ENCODE results near the gene ESPNL.

The ESPNL gene

DNA sequence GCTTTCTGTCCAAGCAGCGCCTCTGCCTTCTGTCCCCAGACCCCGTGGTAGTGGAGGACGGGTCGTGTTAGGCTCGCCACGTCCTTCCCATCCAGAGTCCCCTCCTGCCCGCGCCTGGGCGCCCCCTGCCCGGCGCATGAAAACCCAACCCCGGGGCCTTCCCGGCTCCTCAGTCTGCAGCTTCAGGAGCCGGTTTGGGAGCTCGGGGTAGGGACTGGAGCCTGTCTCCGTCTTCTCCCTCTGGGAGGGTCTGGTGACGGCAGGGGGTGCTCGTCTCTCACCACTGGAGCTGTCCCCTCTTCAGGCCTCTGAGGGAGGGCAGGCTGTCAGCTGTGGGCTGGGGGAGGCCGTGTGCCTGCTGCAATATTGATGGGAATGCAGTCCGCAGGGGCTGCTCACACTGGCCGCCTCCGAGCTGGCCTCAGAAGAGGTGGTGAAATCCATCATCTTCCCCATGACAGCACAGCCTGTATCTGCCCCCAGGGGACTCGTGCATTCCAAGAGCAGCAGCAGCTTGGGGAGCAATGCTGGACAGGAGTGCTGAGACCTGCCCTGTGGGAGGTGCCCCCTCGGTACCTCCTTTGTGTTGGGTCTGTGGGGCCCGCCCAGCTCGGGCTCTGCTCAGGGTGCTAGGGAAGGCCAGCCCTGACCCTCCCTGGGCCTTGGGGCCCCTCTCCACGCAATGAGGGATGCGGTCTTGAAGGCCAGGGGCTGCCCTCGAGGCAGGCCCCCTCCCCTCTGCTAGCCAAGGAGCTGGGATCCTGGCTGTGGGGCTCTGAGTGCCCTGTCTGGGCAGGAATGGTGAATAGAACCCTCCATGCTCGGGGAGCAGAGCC is 20.5 kb downstream of the ESPNL start:
- Histone ChIP-seq H3K79me2 (ENCODE audit: insufficient read depth, low read length) (no peaks in the 10 kb centered on the region), H3K4me2 (ENCODE audit: low read depth, low read length, poor library complexity, severe bottlenecking) (no peak overlapping the region), H3K4me1 (ENCODE audit: insufficient read depth, low read length, poor library complexity, severe bottlenecking) (no peaks in the 10 kb centered on the region), H3K9me3 (ENCODE audit: insufficient read depth, low read depth, low read length) (no peaks in the 10 kb centered on the region), H3K27me3 (ENCODE audit: insufficient read depth, low read length, poor library complexity, severe bottlenecking) (no peaks in the 10 kb centered on the region), H3F3A (ENCODE audit: low read depth) (no peaks in the 10 kb centered on the region), H3K36me3 (ENCODE audit: insufficient read depth, low read length) (no peaks in the 10 kb centered on the region), H3K4me3 (ENCODE audit: low read length, poor library complexity, severe bottlenecking) (no peak overlapping the region), H4K20me1 (ENCODE audit: insufficient read depth, low read length, poor library complexity, severe bottlenecking) (no peaks in the 10 kb centered on the region), H3K9ac (ENCODE audit: low read depth, low read length, poor library complexity, severe bottlenecking) (no peak overlapping the region), H3K9me2 (replicated peaks; ENCODE audit: low read depth, low read length) (no peaks in the 10 kb centered on the region), H2AFZ (ENCODE audit: low read length) (no peak overlapping the region)
- TF ChIP-seq, protein P1, sequence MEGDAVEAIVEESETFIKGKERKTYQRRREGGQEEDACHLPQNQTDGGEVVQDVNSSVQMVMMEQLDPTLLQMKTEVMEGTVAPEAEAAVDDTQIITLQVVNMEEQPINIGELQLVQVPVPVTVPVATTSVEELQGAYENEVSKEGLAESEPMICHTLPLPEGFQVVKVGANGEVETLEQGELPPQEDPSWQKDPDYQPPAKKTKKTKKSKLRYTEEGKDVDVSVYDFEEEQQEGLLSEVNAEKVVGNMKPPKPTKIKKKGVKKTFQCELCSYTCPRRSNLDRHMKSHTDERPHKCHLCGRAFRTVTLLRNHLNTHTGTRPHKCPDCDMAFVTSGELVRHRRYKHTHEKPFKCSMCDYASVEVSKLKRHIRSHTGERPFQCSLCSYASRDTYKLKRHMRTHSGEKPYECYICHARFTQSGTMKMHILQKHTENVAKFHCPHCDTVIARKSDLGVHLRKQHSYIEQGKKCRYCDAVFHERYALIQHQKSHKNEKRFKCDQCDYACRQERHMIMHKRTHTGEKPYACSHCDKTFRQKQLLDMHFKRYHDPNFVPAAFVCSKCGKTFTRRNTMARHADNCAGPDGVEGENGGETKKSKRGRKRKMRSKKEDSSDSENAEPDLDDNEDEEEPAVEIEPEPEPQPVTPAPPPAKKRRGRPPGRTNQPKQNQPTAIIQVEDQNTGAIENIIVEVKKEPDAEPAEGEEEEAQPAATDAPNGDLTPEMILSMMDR (conservative IDR thresholded peaks at IDR 0.05; ENCODE audit: low read length), result no peak
- no peak for TF ChIP-seq EZH2phosphoT487 (IDR thresholded peaks at IDR 0.05; ENCODE audit: borderline replicate concordance)

DNA sequence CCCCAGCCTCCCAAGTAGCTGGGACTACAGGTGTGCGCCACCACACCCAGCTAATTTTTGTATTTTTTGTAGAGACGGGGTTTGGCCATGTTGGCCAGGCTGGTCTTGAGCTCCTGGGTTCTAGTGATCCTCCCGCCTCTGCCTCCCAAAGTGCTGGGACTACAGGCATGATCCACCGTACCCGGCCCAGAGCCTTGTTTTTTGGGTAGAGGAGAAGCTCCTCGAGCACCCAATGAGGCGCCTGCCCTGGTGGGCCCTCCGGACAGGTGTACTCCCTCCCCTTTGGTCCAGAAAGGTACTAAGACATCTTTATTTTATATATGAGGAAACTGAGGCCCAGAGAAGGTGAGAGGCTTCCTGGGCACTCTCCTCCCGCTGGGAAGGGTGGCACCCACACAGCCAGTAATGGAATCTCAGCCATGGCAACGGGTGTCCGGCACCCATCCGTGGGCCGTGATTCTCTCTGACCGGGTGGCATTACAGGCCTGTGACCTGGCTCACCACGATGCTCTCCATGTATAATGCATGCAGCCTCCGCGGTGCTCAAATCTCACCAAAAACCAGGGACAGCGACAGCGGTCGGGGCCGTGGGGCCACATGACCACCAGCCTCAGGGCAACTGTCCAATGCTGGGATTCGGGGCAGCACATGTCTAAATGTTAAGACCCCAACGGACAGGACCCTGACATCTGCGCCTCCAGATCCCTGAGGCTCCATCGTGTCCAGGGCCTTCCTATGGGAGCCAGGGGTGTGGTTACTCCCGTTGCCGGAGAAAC is 21.6 kb downstream of the ESPNL start:
- Histone ChIP-seq H3K9ac (ENCODE audit: low read depth, low read length, poor library complexity, severe bottlenecking) (no peak overlapping the region), H3K36me3 (ENCODE audit: insufficient read depth, low read length) (no peaks in the 10 kb centered on the region), H2AFZ (ENCODE audit: low read length) (no peak overlapping the region), H3K27me3 (ENCODE audit: insufficient read depth, low read length, poor library complexity, severe bottlenecking) (no peaks in the 10 kb centered on the region), H3K4me2 (ENCODE audit: low read depth, low read length, poor library complexity, severe bottlenecking) (no peak overlapping the region), H3K79me2 (ENCODE audit: insufficient read depth, low read length) (no peaks in the 10 kb centered on the region), H3F3A (ENCODE audit: low read depth) (no peaks in the 10 kb centered on the region), H3K4me3 (ENCODE audit: low read length, poor library complexity, severe bottlenecking) (no peak overlapping the region), H4K20me1 (ENCODE audit: insufficient read depth, low read length, poor library complexity, severe bottlenecking) (no peaks in the 10 kb centered on the region), H3K9me3 (ENCODE audit: insufficient read depth, low read depth, low read length) (no peaks in the 10 kb centered on the region), H3K9me2 (replicated peaks; ENCODE audit: low read depth, low read length) (no peaks in the 10 kb centered on the region), H3K4me1 (ENCODE audit: insufficient read depth, low read length, poor library complexity, severe bottlenecking) (no peaks in the 10 kb centered on the region)
- no peak for TF ChIP-seq EZH2phosphoT487 (IDR thresholded peaks at IDR 0.05; ENCODE audit: borderline replicate concordance)
- TF ChIP-seq, protein P1 (conservative IDR thresholded peaks at IDR 0.05; ENCODE audit: low read length), result no peak

DNA sequence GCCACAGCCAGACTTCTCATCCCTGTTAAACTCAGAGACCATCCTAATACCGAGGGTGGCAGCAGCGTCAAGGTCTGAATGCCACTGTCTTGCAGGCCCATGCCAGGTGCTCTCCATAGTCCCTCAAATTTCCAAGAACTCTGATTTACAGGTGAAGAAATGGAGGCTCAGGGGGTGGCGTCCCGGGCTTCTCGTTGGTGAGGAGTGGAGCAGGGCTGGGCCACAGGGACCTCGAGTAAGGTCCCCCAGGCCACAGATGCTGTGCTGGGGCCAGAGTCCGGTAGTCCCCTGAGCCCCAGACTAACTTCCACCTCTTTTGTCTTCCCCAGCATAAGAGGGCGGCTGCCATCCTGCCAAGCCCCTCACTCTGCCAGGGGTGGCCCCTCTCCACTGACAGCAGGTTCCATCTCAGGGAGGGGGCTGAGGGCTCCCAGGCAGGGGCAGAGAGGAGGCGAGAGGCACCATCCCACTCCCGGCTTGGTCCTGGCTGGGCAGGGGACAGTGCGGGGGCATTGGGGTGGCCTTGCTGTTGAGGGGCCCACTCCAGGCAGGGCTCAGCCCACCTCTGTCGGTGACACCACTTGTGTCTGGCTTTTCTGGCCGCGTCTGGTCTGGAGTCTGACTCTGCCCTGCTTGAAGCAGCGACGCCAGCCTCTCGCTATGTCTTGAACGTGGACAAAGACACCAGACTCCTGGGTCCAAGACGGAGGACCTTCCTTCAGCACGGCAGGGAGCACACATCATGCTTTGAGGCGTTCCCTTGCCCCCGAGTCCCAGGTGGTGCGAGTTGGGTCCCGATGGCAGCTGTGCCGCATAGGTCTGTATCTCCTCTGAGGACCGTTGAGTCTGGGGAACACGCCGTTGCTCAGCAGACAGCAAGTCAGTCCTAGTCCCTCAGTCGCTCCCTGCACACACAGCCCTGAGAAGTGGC is 22.4 kb downstream of the ESPNL start:
- H3K9me2 ChIP-seq (replicated peaks; ENCODE audit: low read depth, low read length), result no peaks in the 10 kb centered on the region
- H4K20me1 ChIP-seq (ENCODE audit: insufficient read depth, low read length, poor library complexity, severe bottlenecking), result no peaks in the 10 kb centered on the region
- H3K9ac ChIP-seq (ENCODE audit: low read depth, low read length, poor library complexity, severe bottlenecking), result no peak overlapping the region
- no peaks in the 10 kb centered on the region for H3K36me3 ChIP-seq (ENCODE audit: insufficient read depth, low read length)
- no peaks in the 10 kb centered on the region for H3K4me1 ChIP-seq (ENCODE audit: insufficient read depth, low read length, poor library complexity, severe bottlenecking)
- TF ChIP-seq, protein P1 (conservative IDR thresholded peaks at IDR 0.05; ENCODE audit: low read length), result no peak
- no peak for TF ChIP-seq EZH2phosphoT487 (IDR thresholded peaks at IDR 0.05; ENCODE audit: borderline replicate concordance)
- no peaks in the 10 kb centered on the region for H3K27me3 ChIP-seq (ENCODE audit: insufficient read depth, low read length, poor library complexity, severe bottlenecking)
- H3K79me2 ChIP-seq (ENCODE audit: insufficient read depth, low read length), result no peaks in the 10 kb centered on the region
- H2AFZ ChIP-seq (ENCODE audit: low read length), result no peak overlapping the region
- H3K4me2 ChIP-seq (ENCODE audit: low read depth, low read length, poor library complexity, severe bottlenecking), result no peak overlapping the region
- no peaks in the 10 kb centered on the region for H3K9me3 ChIP-seq (ENCODE audit: insufficient read depth, low read depth, low read length)
- no peak overlapping the region for H3K4me3 ChIP-seq (ENCODE audit: low read length, poor library complexity, severe bottlenecking)
- no peaks in the 10 kb centered on the region for H3F3A ChIP-seq (ENCODE audit: low read depth)
